WERI-Rb-1 (cell line): ENCODE results near the gene ATP7B.

Experiments
- DNase-seq: peaks from one replicate; pipeline ENCODE4 v3.0.0-alpha.2; 2020
- H3K27ac ChIP-seq: fragments of 250-450 bp; sonication (Bioruptor Pico); 2 replicates; pipeline ENCODE4 v1.5.1; 2020; ENCODE audit warnings: mild to moderate bottlenecking, moderate library complexity
- H3K27me3 ChIP-seq: fragments of 250-450 bp; sonication (Bioruptor Pico); 2 replicates; pipeline ENCODE4 v1.5.1; 2021; ENCODE audit warnings: mild to moderate bottlenecking, low read depth, moderate library complexity; ENCODE audit not compliant: insufficient read depth, severe bottlenecking
- H3K36me3 ChIP-seq: fragments of 250-450 bp; sonication (Bioruptor Pico); 2 replicates; pipeline ENCODE4 v1.5.1; 2020; ENCODE audit warnings: mild to moderate bottlenecking, moderate library complexity
- H3K4me3 ChIP-seq: 2 replicates; pipeline ENCODE4 v1.5.1; 2011; ENCODE audit warnings: low read depth, mild to moderate bottlenecking, control low read depth, low read length
- H3K9me3 ChIP-seq: fragments of 250-450 bp; sonication (Bioruptor Pico); 2 replicates; pipeline ENCODE4 v1.5.1; 2021; ENCODE audit warnings: mild to moderate bottlenecking, moderate library complexity; ENCODE audit not compliant: severe bottlenecking
- TF ChIP-seq, protein P1 (sequence below): IDR thresholded peaks from 2 replicates; pipeline ENCODE4 v1.5.1; 2011; ENCODE audit warnings: low read depth, mild to moderate bottlenecking, control low read depth, inconsistent platforms, low read length

The ATP7B gene

DNA sequence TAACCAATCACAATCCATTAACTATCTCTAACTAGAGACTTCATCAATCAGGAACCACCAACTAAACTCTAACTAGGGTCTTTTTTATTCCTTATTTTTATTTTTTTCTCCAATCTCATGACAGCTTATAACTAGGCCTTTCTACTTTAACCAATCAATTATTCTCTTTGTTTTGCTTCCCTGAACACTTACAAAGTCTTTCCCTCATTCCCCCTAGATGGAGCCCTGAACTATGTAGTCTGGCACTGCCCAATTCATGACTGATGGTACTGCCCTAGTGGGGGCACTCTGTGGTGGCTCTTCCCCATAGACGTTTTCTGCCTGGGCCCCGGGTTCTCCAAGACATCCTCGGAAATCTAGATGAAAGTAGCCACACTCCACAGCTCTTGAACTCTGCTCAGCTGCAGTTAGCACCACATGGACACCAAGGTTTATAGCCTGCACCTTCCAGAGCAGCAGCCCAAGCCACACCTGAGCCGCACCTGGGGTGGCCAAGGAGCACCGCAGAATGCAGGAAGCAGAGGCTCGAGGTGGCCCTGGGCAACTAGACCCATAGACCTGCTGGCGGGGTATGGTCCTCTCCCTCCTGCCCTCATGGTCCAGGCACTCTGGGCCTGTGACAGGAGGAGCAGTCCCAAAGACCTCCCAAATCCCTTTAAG, 6.6 kb downstream of the ATP7B start:
- Histone ChIP-seq H3K9me3 (no peaks in the 10 kb centered on the region), H3K4me3 (no peak overlapping the region), H3K27ac (no peak overlapping the region), H3K27me3 (no peaks in the 10 kb centered on the region), H3K36me3 (no peaks in the 10 kb centered on the region)
- DNase-seq: no peak
- TF ChIP-seq, protein P1, sequence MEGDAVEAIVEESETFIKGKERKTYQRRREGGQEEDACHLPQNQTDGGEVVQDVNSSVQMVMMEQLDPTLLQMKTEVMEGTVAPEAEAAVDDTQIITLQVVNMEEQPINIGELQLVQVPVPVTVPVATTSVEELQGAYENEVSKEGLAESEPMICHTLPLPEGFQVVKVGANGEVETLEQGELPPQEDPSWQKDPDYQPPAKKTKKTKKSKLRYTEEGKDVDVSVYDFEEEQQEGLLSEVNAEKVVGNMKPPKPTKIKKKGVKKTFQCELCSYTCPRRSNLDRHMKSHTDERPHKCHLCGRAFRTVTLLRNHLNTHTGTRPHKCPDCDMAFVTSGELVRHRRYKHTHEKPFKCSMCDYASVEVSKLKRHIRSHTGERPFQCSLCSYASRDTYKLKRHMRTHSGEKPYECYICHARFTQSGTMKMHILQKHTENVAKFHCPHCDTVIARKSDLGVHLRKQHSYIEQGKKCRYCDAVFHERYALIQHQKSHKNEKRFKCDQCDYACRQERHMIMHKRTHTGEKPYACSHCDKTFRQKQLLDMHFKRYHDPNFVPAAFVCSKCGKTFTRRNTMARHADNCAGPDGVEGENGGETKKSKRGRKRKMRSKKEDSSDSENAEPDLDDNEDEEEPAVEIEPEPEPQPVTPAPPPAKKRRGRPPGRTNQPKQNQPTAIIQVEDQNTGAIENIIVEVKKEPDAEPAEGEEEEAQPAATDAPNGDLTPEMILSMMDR: no peak

GRCh38 chr13:52003541-52003940, 7.7 kb downstream of the ATP7B start:
- Histone ChIP-seq H3K27me3 (no peaks in the 10 kb centered on the region), H3K36me3 (no peaks in the 10 kb centered on the region), H3K9me3 (no peaks in the 10 kb centered on the region), H3K4me3 (no peak overlapping the region), H3K27ac (no peak overlapping the region)
- DNase-seq: peak; percentile 27
- TF ChIP-seq, protein P1: peak; percentile 29; the same call in 1 of the 2 replicates

DNA sequence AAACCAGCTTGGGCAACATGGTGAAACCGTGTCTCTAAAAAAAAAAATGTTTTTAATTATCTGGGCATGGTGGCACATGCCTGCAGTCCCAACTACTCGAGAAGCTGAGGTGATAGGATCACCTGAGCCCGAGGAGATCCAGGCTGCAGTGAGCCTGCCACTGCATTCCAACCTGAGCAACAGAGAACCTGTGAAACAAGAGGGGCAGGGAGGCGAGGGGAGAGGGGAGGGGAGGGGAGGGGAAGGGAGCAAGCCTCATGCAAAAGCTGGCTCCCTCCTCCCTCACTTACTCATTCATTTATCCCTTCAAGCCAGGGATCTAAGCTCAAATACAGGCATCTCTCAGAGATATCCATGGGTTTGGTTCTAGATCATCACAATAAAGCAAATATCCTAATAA, 8.9 kb downstream of the ATP7B start:
- no peaks in the 10 kb centered on the region for H3K36me3 ChIP-seq
- no peak overlapping the region for H3K4me3 ChIP-seq
- TF ChIP-seq, protein P1: no peak
- no peak overlapping the region for H3K27ac ChIP-seq
- no peaks in the 10 kb centered on the region for H3K9me3 ChIP-seq
- H3K27me3 ChIP-seq: no peaks in the 10 kb centered on the region
- no peak for DNase-seq

- H3K36me3 ChIP-seq: no peaks in the 10 kb centered on the region
- TF ChIP-seq, protein P1: peak; percentile 28; the same call in 1 of the 2 replicates
- H3K4me3 ChIP-seq: no peak overlapping the region
- H3K9me3 ChIP-seq: no peaks in the 10 kb centered on the region
- DNase-seq: no peak
- H3K27me3 ChIP-seq: no peaks in the 10 kb centered on the region
- no peak overlapping the region for H3K27ac ChIP-seq
These were observed 10.0 kb downstream of the ATP7B start for GRCh38 chr13:52001120-52001731.

DNA sequence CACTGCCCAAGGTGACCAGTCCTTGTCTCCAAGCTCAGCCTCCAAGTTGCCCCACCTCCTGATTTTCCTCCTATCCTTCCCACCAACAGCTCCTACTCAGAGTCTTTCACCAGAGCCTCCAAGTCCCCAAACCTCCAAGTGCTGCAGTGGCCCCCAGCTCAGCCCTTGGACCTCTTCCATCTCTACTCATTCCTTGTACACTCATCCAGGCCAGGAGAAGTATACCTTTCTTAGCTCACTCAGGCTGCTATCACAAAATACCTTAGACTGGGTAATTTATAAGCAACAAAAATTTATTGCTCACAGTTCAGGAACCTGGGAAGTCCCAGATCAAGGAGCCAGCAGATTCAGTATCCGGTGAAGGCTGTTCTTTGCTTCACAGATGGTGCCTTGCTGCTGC, 11.3 kb downstream of the ATP7B start:
- H3K27me3 ChIP-seq: no peaks in the 10 kb centered on the region
- no peaks in the 10 kb centered on the region for H3K36me3 ChIP-seq
- no peaks in the 10 kb centered on the region for H3K9me3 ChIP-seq
- TF ChIP-seq, protein P1: no peak
- no peak overlapping the region for H3K27ac ChIP-seq
- no peak for DNase-seq
- H3K4me3 ChIP-seq: no peak overlapping the region
